GM23248 (cell line): ENCODE data around the gene COL6A1.

Experiments used
- EZH2 ChIP-seq: fragments of 200-600 bp; sonication (generic); IDR thresholded peaks from 2 replicates; pipeline ENCODE4 v1.6.1; 2018; ENCODE audit warnings: antibody characterized with exemption, mild to moderate bottlenecking; ENCODE audit not compliant: insufficient read depth, poor library complexity, severe bottlenecking
- EZH2phosphoT487 ChIP-seq: fragments of 200-600 bp; sonication (generic); IDR thresholded peaks from 2 replicates; pipeline ENCODE4 v1.6.1; 2018; ENCODE audit warnings: antibody characterized with exemption, moderate library complexity, mild to moderate bottlenecking, low read depth; ENCODE audit not compliant: insufficient read depth

DNA sequence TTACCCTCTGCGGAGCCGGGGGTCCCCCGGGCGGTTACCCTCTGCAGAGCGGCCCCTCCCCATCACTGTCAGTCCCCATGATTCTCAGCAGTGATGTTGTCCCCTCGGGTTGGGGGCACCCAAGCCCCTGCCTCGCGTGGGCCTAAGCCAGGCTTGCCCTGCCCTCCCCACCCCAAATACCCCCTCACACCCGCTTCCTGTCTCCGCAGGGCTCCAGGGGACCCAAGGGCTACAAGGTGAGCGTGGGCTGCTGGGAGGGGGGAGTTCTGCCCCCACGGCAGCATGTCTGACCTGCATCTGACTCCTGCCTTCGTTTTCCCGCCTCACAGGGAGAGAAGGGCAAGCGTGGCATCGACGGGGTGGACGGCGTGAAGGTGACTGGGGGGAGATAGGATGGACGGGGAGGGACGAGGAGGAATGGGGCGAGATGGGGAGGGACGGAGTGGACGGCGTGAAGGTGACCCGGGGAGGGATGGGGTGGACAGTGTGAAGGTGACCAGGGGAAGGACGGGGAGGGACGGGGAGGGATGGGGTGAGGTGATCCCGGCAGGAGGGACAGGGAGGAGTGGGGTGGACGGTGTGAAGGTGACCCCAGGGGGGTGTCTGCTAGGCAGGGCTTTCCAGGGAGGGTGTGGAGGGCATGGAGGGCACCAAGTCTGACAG lies 8.6 kb downstream of the COL6A1 start:
- no peak for TF ChIP-seq EZH2
- TF ChIP-seq EZH2phosphoT487 = no peak
